ENCODE data around the gene MRPL9.

The MRPL9 gene

GRCh38 chr1:151733126-151733525 is 30.2 kb downstream of the MRPL9 start:
- DNase-seq (ENCODE audit: low read depth in 2 of 2): no peak

GRCh38 chr1:151729966-151730291 is 33.4 kb downstream of the MRPL9 start:
- DNase-seq (ENCODE audit: low read depth in 2 of 2): no peak

- no peak for DNase-seq (ENCODE audit: low read depth in 2 of 2)
These were observed 33.9 kb downstream of the MRPL9 start for GRCh38 chr1:151729157-151729965.

- peak; percentile 30 to 34 for DNase-seq (ENCODE audit: low read depth in 2 of 2)
These were observed 34.9 kb downstream of the MRPL9 start for GRCh38 chr1:151728151-151729054.

- DNase-seq (ENCODE audit: low read depth in 2 of 2): no peak
These were observed 39.4 kb downstream of the MRPL9 start for GRCh38 chr1:151723726-151724370.

- DNase-seq (ENCODE audit: low read depth in 2 of 2): no peak
These were observed 41.3 kb downstream of the MRPL9 start for GRCh38 chr1:151721788-151722510.

GRCh38 chr1:151720974-151721787 is 42.1 kb downstream of the MRPL9 start, which contains the start of gene RIIAD1:
TSS of gene RIIAD1 (plus strand) at chr1:151721522. CDS start at chr1:151721537, 15 bp downstream.
- no peak for DNase-seq (ENCODE audit: low read depth in 2 of 2)

- no peak for DNase-seq (ENCODE audit: low read depth in 2 of 2)
These were observed 42.7 kb downstream of the MRPL9 start for GRCh38 chr1:151720554-151720953.

GRCh38 chr1:151720125-151720524 is 43.2 kb downstream of the MRPL9 start:
- no peak for DNase-seq (ENCODE audit: low read depth in 2 of 2)

GRCh38 chr1:151718666-151719065 is 44.6 kb downstream of the MRPL9 start:
- DNase-seq (ENCODE audit: low read depth in 2 of 2): no peak

GRCh38 chr1:151718011-151718431 is 45.3 kb downstream of the MRPL9 start:
- DNase-seq (ENCODE audit: low read depth in 2 of 2): no peak

- no peak for DNase-seq (ENCODE audit: low read depth in 2 of 2)
These were observed 46.3 kb downstream of the MRPL9 start, which contains the start of gene CELF3 for GRCh38 chr1:151716771-151717631. TSS of gene CELF3 (minus strand) at chr1:151716803. CDS start at chr1:151716020, 783 bp downstream.

GRCh38 chr1:151716405-151716762 is 46.9 kb downstream of the MRPL9 start:
- no peak for DNase-seq (ENCODE audit: low read depth in 2 of 2)

- no peak for DNase-seq (ENCODE audit: low read depth in 2 of 2)
These were observed 47.4 kb downstream of the MRPL9 start for GRCh38 chr1:151715726-151716404.

- DNase-seq (ENCODE audit: low read depth in 2 of 2): no peak
These were observed 48.2 kb downstream of the MRPL9 start for GRCh38 chr1:151714820-151715725.

GRCh38 chr1:151713874-151714273 is 49.4 kb downstream of the MRPL9 start:
- DNase-seq (ENCODE audit: low read depth in 2 of 2): no peak

- no peak for DNase-seq (ENCODE audit: low read depth in 2 of 2)
These were observed 50.3 kb downstream of the MRPL9 start for GRCh38 chr1:151713044-151713443.

GRCh38 chr1:151711951-151712350 is 51.3 kb downstream of the MRPL9 start:
- no peak for DNase-seq (ENCODE audit: low read depth in 2 of 2)
